Left lung (tissue), 10 donors: Measurements from ENCODE around the gene SPATA7. TPM values are rescaled to one million over a fixed set of nuclear protein-coding genes. Genes with fewer than 3 reads are reported as not detected.

Experiments used
- ATAC-seq: fragments of 200-7000 bp; cut with Tn5 transposase; one replicate; pipeline ENCODE4 v1.9.1; 2020; ENCODE audit warnings: moderate library complexity
- DNase-seq, 4 donors: peaks; one replicate each; pipeline ENCODE4 v3.0.0-alpha.2; 2013 to 2020
- H3K27ac ChIP-seq, 2 donors: fragments of 200-600 bp; sonication (generic) in 1 of 2; one replicate each; pipeline versions ENCODE4 v1.5.0 to v1.8.0; 2020 to 2021
- H3K27me3 ChIP-seq, 2 donors: fragments of 200-600 bp; sonication (generic) in 1 of 2; one replicate each; pipeline versions ENCODE4 v1.5.0 to v1.8.0; 2020 to 2021
- H3K36me3 ChIP-seq, 2 donors: fragments of 200-600 bp; sonication (generic) in 1 of 2; one replicate each; pipeline versions ENCODE4 v1.5.0 to v1.8.0; 2020 to 2021
- H3K4me1 ChIP-seq, 2 donors: fragments of 200-600 bp; one replicate each; pipeline ENCODE4 v1.8.0; 2021
- H3K4me3 ChIP-seq, 2 donors: fragments of 200-600 bp; sonication (generic) in 1 of 2; one replicate each; pipeline versions ENCODE4 v1.5.0 to v1.8.0; 2020 to 2021; ENCODE audit warnings: mild to moderate bottlenecking in 1 of 2
- H3K9me3 ChIP-seq, 2 donors: fragments of 200-600 bp; sonication (generic) in 1 of 2; one replicate each; pipeline versions ENCODE4 v1.5.0 to v1.8.0; 2020 to 2021
- CTCF ChIP-seq, 2 donors: fragments of 200-600 bp; sonication (generic) in 1 of 2; IDR thresholded peaks; one replicate each; pipeline versions ENCODE4 v1.5.0 to v1.8.0; 2021; ENCODE audit warnings: antibody characterized with exemption in 2 of 2
- intact Hi-C, 2 donors: fragments of 100-400 bp; cut with DNase I; formaldehyde crosslinking; loops; one replicate each; pipeline versions ENCODE4 v1.11.2 to v1.14.2; 2022
- polyA plus RNA-seq, 6 donors: library from polyadenylated mRNA; unstranded; fragments of 120-200 nt; gene quantifications; one replicate each; pipeline ENCODE4 v1.2.1, GENCODE V29; 2013; ENCODE audit not compliant: insufficient read length in 6 of 6
- total RNA-seq, 2 donors: library from RNA; stranded (reverse); fragmentation: NEBNext Ultra II Directional; extraction: Animal tissue kit (Norgen Biotek cat#: 25700); gene quantifications; one replicate each; pipeline ENCODE4 v1.2.1, GENCODE V29; 2021
- donor health status: DM: no; HTN: yes; CAD: no.
- donor health status: DM: no; HTN: no; CAD: no.

Gene SPATA7
- total and polyA plus RNA-seq, 8 donors: 8.9 to 31.4 (median 23.3) TPM

- Histone ChIP-seq H3K4me3 (no peak overlapping the region), H3K27ac (no peak overlapping the region), H3K36me3 (no peaks in the 10 kb centered on the region), H3K4me1 (no peaks in the 10 kb centered on the region), H3K27me3 (no peaks in the 10 kb centered on the region), H3K9me3 (no peaks in the 10 kb centered on the region)
- no peak for DNase-seq
- intact Hi-C loops: no loop called here
- no peak for TF ChIP-seq CTCF (IDR thresholded peaks at IDR 0.05)
- ATAC-seq: no peak
These were observed 36.9 kb upstream of the SPATA7 start for GRCh38 chr14:88348546-88348945.

- DNase-seq (no peak), ATAC-seq (no peak)
- intact Hi-C loops: no loop called here
- no peaks in the 10 kb centered on the region for H3K9me3 ChIP-seq
- TF ChIP-seq CTCF (IDR thresholded peaks at IDR 0.05): no peak
- no peak overlapping the region for H3K4me3 ChIP-seq
- no peaks in the 10 kb centered on the region for H3K4me1 ChIP-seq
- H3K36me3 ChIP-seq: no peaks in the 10 kb centered on the region
- no peak overlapping the region for H3K27ac ChIP-seq
- no peaks in the 10 kb centered on the region for H3K27me3 ChIP-seq
These were observed 33.3 kb upstream of the SPATA7 start for GRCh38 chr14:88351966-88352691.

GRCh38 chr14:88352698-88353097 is 32.8 kb upstream of the SPATA7 start:
- no peak for DNase-seq
- peaks cover 0 to under 1% of the 10 kb centered on the region in 2 donors for H3K9me3 ChIP-seq
- no peak for TF ChIP-seq CTCF (IDR thresholded peaks at IDR 0.05)
- H3K4me1 ChIP-seq: no peaks in the 10 kb centered on the region
- intact Hi-C loops: no loop called here
- no peak for ATAC-seq
- no peak overlapping the region for H3K27ac ChIP-seq
- H3K36me3 ChIP-seq: no peaks in the 10 kb centered on the region
- no peak overlapping the region for H3K4me3 ChIP-seq
- no peaks in the 10 kb centered on the region for H3K27me3 ChIP-seq

- H3K27me3 ChIP-seq: no peaks in the 10 kb centered on the region
- intact Hi-C loops: no loop called here
- H3K27ac ChIP-seq: no peak overlapping the region
- no peak for TF ChIP-seq CTCF (IDR thresholded peaks at IDR 0.05)
- DNase-seq (no peak), ATAC-seq (no peak)
- no peaks in the 10 kb centered on the region for H3K36me3 ChIP-seq
- H3K9me3 ChIP-seq: peaks cover 0 to 5% of the 10 kb centered on the region in 2 donors
- no peak overlapping the region for H3K4me3 ChIP-seq
- H3K4me1 ChIP-seq: no peaks in the 10 kb centered on the region
These were observed 31.1 kb upstream of the SPATA7 start for GRCh38 chr14:88354358-88354757.

- Histone ChIP-seq H3K27ac (no peak overlapping the region), H3K27me3 (peaks cover 0 to 11% of the 10 kb centered on the region in 2 donors), H3K4me1 (no peaks in the 10 kb centered on the region), H3K4me3 (no peak overlapping the region), H3K36me3 (no peaks in the 10 kb centered on the region), H3K9me3 (peaks cover 0 to 9% of the 10 kb centered on the region in 2 donors)
- intact Hi-C loops: no loop called here
- ATAC-seq (no peak), DNase-seq (no peak)
- TF ChIP-seq CTCF (IDR thresholded peaks at IDR 0.05): no peak
These were observed 26.0 kb upstream of the SPATA7 start for GRCh38 chr14:88359500-88359899.
